Neuron (in vitro differentiated cells): ENCODE results near the gene PGA5.
"Not testable (repeated sequence)": the region's sequence is repeated elsewhere in the genome, so short reads cannot be mapped to it uniquely, and the experiment has no call there.

ENCODE experiments used
- H2AFZ ChIP-seq: one replicate; pipeline ENCODE4 v1.6.1; 2013; ENCODE audit warnings: low read depth, mild to moderate bottlenecking, inconsistent platforms, low read length, moderate library complexity
- H3K27me3 ChIP-seq: one replicate; pipeline ENCODE4 v1.6.1; 2013; ENCODE audit warnings: low read length; ENCODE audit not compliant: insufficient read depth
- H3K36me3 ChIP-seq: one replicate; pipeline ENCODE4 v1.6.1; 2013; ENCODE audit warnings: low read length; ENCODE audit not compliant: insufficient read depth
- H3K4me1 ChIP-seq: one replicate; pipeline ENCODE4 v1.6.1; 2013; ENCODE audit warnings: low read length; ENCODE audit not compliant: insufficient read depth
- H3K4me3 ChIP-seq: 2 replicates; pipeline ENCODE4 v1.5.1; 2013; ENCODE audit warnings: mild to moderate bottlenecking, low read length, moderate library complexity
- H3K9me3 ChIP-seq: one replicate; pipeline ENCODE4 v1.6.1; 2013; ENCODE audit warnings: low read length

Gene PGA5

DNA sequence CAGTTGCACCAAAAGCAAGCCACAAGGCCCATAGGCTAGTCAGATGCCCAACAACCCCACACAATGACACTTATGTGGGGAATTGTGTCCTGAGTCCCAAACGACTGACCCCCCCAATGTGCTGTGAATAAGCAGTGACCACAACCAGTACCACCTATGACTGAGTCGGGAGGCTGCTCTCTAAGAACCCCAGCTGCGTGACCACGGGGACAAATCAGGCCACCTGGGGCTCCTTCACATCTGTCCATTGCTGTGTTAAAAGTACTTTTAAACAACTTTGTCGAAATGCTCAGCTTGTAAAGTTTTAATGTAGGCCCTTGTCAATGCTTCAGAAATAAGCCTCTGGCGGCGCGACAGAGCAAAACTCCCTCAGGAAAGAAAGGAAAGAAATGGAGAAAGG is 687 bp upstream of the PGA5 start:
- H3K9me3 ChIP-seq, H3K36me3 ChIP-seq, H3K4me1 ChIP-seq, H3K4me3 ChIP-seq, H2AFZ ChIP-seq, H3K27me3 ChIP-seq: not testable (repeated sequence)

DNA sequence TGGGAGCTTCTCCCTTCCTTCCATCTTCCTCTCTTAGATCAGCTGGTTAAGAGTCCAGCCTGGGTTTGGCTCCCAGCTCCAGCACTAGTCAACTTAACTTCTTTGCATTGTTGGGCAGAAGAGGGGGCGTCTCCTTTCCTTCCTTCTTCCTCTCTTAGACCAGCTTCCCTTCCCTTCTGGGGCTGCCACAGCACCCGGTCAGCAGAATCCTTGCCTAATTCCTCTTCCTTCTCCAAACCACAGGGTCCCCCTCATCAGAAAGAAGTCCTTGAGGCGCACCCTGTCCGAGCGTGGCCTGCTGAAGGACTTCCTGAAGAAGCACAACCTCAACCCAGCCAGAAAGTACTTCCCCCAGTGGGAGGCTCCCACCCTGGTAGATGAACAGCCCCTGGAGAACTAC is 551 bp downstream of the PGA5 start:
- not testable (repeated sequence) for H3K4me3 ChIP-seq, H2AFZ ChIP-seq, H3K36me3 ChIP-seq, H3K4me1 ChIP-seq, H3K27me3 ChIP-seq, H3K9me3 ChIP-seq

DNA sequence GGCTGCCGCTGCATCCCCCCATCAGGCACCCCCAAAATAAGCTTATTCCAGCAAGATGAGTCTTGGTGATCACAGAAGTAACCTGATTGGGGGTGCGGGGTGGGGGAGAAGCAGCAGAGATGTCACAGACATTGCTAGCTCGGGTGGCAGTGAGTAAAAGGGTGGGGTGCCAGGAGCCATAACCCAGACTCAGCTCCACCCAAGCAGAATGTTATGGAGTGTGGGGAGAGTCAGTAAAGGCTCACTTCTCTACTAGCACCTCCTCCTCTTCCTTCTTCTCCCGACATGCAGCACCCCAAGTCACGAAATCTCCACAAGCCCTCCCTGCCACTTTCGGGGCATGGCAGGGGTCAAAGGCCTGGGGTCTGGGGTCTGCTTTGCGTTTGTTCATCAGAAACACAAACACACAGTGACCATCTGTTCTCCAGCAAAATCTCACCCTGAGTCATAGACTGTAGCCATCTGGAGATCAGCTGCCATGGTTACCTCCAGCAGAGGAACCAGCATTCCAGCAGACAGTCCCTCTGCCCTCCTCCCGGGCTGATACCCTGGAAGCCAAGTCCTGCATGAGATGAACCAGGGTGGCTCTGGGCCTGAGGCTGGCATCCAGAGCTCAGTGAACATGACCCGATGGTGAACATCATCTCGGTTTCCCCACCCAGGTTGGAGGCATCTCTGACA is 4.4 kb downstream of the PGA5 start:
- not testable (repeated sequence) for H3K27me3 ChIP-seq, H3K36me3 ChIP-seq, H3K4me3 ChIP-seq, H3K4me1 ChIP-seq, H3K9me3 ChIP-seq, H2AFZ ChIP-seq

DNA sequence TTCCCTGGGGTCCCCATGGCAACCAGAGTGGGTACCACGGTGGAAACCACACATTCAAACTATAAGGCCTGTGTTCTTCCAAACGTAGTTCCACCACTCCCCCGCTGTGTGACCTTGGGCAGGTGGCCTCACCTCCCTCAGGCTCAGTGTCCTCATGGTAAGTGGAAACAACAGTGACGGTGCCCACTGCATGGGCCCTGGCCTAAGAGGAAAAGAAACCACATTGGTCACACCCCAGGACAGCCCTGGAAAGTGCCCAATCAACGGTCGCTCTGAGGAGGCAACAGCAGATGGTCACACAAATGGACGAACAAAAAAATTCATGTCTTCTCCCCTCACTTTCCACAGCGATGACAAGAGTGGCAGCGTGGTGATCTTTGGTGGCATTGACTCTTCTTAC is 7.1 kb downstream of the PGA5 start:
- H3K36me3 ChIP-seq, H3K4me3 ChIP-seq, H2AFZ ChIP-seq, H3K27me3 ChIP-seq, H3K4me1 ChIP-seq, H3K9me3 ChIP-seq: not testable (repeated sequence)

DNA sequence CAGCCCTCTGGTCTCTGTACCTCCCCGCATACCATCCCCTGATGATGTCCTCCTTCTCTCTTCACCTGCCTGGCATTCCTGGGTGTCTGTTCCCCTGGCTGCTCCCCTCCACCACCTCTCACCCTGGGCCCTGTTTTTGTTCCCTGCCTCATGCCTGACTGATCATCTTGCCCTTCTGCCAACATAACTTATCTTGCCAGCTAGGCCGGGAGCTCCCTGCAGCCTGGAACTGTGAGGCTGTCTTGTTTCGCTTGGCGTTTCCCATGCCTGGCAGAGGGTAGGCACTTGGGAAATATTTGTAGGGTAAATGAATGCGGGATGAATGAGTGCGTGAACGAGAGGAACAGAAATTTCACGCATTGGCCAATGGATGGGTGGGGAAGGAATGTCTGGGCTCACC is 8.2 kb downstream of the PGA5 start:
- not testable (repeated sequence) for H3K4me3 ChIP-seq, H3K36me3 ChIP-seq, H3K4me1 ChIP-seq, H3K27me3 ChIP-seq, H2AFZ ChIP-seq, H3K9me3 ChIP-seq

DNA sequence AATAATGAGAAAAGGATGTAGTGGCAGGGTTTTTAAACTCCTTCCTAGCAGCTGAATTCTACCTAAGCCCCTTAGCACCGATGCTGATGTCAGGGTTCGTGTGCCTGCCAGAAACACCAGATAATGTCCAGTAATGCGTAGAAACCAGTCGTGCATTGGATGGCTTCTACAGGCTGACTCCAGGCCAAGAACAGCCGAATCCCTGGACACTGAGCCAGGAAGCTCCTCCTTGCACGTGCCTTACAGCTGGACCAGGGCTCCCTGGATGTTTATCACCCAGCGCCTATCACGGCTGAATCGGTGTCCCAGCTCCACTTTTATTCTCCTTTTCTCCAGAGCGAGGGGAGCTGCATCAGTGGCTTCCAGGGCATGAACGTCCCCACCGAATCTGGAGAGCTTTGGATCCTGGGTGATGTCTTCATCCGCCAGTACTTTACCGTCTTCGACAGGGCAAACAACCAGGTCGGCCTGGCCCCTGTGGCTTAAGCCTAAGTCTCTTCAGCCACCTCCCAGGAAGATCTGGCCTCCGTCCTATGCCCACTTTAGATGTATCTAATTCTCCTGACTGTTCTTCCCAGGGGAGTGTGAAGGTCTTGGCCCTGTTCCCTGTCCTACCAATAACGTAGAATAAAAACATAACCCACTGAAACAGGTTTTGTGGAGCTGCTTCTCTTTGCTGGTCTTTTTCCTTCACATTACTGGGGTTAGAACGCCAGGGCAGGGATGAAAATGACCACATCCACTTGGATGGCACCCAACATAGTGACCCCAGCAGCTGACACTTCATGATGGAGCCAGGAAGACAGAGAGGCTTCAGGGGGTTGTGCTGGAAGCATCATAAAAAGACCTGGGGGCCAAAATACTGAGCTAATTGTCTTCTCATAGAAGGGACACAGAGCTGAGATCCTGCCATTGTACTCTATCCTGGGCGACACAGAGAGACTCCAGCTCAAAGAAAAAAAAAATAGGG is 10.1 kb downstream of the PGA5 start:
- H3K27me3 ChIP-seq: not testable (repeated sequence)

DNA sequence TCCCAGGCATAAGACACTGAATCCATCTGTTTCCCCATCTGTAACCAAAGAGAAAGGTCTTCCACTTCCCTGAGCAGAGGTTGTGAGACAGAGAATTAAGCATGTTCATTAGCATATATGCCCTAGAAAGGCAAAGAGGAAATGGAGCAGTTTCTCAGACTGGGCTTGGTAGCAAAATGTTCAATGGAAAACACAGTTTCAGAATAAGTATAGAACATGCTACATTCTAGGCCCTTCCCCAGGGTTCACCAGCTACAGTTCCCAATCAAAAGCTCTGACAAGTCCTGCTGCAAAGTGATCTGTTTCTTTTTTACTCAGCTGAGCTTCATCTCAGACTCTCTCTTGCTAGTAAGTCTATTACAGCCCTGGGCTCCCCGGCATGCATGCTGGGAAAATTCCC is 11.4 kb downstream of the PGA5 start:
- H3K36me3 ChIP-seq, H3K4me3 ChIP-seq, H3K9me3 ChIP-seq, H3K27me3 ChIP-seq, H3K4me1 ChIP-seq, H2AFZ ChIP-seq: not testable (repeated sequence)

More for the DNA sequence above, 10.1 kb downstream of the PGA5 start:
- H3K4me1 ChIP-seq, H3K4me3 ChIP-seq, H2AFZ ChIP-seq, H3K9me3 ChIP-seq, H3K36me3 ChIP-seq: not testable (repeated sequence)

DNA sequence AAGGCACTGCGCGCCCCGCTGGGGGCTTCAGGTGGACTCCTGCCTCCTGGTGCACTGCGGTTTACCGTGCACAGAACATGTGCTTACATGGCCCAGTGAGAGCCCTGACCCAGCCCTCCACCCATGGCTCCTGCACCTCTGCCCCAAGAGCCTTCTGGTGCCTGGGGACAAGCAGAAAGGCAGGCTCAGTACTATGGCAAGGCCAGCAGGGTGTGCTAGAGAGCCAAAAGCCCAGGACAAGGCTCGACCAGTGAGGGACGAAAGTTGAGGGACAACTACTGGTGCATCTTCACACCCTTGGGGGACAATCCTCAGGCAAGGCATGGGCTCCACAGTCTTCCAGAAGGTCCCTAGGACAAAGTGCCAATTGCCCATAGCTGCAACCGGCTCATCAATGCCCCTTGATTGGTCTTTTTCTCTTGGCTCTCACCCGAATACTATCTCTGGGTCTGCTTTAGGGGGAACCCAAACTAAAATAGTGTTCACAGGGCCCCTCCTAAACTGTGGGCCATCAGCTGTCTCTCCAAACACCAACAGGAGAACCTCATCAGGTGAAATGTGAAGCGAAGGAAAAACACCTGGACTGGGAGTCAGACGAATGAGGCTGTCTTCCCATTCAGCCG is 13.5 kb downstream of the PGA5 start:
- Histone ChIP-seq H3K36me3 (no peaks in the 10 kb centered on the region), H3K4me1 (no peaks in the 10 kb centered on the region), H3K9me3 (no peaks in the 10 kb centered on the region), H2AFZ (no peak overlapping the region), H3K4me3 (no peak overlapping the region), H3K27me3 (no peaks in the 10 kb centered on the region)

DNA sequence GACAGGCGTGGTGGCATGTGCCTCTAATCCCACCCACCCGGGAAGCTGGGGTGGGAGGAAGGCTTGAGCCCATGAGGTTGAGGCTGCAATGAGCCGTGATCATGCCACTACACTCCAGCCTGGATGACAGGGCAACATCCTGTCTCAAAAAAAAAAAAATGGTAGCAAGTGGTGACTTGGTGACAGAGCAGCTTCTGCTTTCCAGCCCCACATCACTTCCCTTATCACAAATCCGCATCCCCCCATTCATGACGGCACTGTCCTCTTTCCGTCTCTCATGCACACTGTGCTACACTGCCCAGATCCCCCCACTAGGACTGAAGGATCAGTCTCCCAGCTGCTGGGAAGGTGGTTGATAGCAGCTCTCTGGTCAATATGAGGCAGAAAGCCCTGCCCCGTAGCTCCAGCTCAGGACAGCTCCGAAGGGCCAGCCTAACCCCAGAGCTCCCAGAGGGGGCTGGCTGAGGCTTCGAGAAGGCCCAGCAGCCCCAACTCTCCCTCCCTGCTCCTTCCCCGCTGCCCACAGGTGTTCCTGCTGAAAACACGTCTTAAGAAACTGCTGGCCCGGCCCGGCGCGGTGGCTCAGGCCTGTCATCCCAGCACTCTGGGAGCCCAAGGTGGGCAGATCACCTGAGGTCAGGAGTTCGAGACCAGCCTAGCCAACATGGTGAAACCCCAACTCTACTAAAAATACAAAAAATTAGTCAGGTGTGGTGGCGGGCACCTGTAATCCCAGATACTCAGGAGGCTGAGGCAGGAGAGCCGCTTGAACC is 15.9 kb downstream of the PGA5 start:
- Histone ChIP-seq H3K27me3 (no peaks in the 10 kb centered on the region), H3K9me3 (no peaks in the 10 kb centered on the region), H3K4me3 (no peak overlapping the region), H3K4me1 (no peaks in the 10 kb centered on the region), H3K36me3 (no peaks in the 10 kb centered on the region), H2AFZ (no peak overlapping the region)

DNA sequence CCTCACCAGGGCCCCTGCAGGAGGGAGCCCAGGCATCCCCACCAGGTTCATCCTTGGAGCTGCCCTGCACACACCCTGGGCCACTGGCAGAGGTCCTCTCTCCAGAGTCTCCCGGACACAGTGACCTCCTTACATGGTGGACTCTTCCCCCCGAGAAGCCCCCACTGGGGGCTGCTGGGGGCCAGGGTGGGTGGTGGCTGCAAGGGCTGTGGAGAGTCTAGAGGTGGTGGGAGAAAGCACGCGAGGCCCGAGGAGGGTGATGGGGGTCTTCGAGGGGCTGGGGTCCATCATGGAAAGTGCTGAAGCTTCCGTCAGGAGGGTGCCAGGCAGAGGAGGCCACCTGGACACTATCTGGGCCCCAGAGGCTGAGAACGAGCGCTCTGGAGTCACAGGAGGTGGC is 17.6 kb downstream of the PGA5 start:
- Histone ChIP-seq H3K4me3 (no peak overlapping the region), H2AFZ (no peak overlapping the region)

DNA sequence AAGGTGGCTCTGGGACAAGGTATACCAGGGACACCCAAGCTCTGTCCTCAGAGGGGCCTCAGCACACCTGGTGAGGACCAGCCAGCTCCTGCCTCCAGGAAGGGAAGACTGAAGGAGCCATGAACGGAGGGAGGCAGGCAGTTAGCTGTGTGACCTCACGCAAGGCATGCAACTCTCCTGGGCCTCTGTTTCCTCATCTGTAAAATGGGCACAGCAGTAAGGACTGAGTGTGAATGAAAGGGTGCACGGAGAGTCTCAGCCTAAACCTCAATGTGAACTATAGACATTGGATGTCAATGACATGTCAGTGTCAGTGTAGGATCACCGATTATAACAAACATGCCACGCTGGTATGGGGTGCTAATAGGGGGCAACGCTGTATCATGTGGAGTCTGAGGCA is 18.4 kb downstream of the PGA5 start:
- Histone ChIP-seq H3K4me3 (no peak overlapping the region), H3K27me3 (no peaks in the 10 kb centered on the region), H3K4me1 (no peaks in the 10 kb centered on the region), H3K36me3 (no peaks in the 10 kb centered on the region), H3K9me3 (no peaks in the 10 kb centered on the region), H2AFZ (no peak overlapping the region)

More for the DNA sequence above, 17.6 kb downstream of the PGA5 start:
- Histone ChIP-seq H3K36me3 (no peaks in the 10 kb centered on the region), H3K4me1 (no peaks in the 10 kb centered on the region), H3K9me3 (no peaks in the 10 kb centered on the region), H3K27me3 (no peaks in the 10 kb centered on the region)

DNA sequence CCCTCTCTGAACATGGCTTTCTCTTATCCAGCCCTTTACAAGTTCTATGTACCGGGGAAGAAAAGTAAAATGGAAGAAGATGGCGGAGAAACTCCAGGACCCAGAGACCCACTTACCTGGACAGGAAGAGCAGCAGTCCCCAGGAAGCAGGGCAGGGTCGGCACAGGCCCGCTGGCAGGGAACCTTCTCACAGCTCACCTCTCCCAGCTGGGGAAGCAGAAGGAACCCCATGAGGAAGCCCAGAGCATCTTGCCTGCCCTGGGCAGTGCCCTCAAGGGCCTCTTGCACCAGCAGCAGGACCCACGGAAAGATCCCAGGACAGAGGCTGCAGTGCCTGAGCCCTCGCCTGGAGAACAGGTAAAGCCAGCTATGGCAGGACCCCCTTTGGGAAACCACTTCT is 23.4 kb downstream of the PGA5 start:
- Histone ChIP-seq H3K4me3 (no peak overlapping the region), H3K36me3 (no peaks in the 10 kb centered on the region), H3K4me1 (no peaks in the 10 kb centered on the region), H3K27me3 (no peaks in the 10 kb centered on the region), H3K9me3 (no peaks in the 10 kb centered on the region), H2AFZ (no peak overlapping the region)

DNA sequence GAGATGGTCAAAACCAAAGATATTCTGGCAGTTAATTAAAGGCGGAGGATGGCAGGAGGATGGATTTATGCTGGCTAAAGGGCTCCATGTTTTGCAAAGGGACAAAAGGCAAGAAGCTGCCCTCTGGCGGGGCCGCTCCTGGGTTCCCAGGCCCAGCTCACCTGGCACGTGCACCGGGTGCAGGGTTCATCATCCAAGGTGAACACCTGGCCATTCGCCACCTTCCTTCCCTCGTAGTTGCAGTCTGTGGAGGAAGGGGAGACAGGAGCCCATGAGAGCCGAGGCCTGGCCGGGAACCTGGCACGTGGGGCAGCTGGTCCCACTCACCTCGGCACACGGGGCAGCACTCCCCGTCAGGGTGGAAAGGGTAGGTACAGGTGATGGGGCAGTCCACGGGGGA is 23.8 kb downstream of the PGA5 start:
- no peaks in the 10 kb centered on the region for H3K9me3 ChIP-seq
- no peaks in the 10 kb centered on the region for H3K27me3 ChIP-seq
- H2AFZ ChIP-seq: no peak overlapping the region
- no peaks in the 10 kb centered on the region for H3K4me1 ChIP-seq
- no peak overlapping the region for H3K4me3 ChIP-seq
- no peaks in the 10 kb centered on the region for H3K36me3 ChIP-seq
